Neural crest cell (in vitro differentiated cells): ENCODE results near the gene C2CD2. TPM values are rescaled to one million over a fixed set of nuclear protein-coding genes. Genes with fewer than 3 reads are reported as not detected.
A peak's percentile ranks its signal among the peaks of the same experiment; 100 is the strongest.
"Not testable (repeated sequence)": the region's sequence is repeated elsewhere in the genome, so short reads cannot be mapped to it uniquely, and the experiment has no call there.

Source experiments
- DNase-seq: peaks from one replicate; pipeline ENCODE4 v3.0.0; 2021; ENCODE audit warnings: low read depth, mixed read lengths, low spot score
- H3K27ac Mint-ChIP-seq: one replicate; pipeline ENCODE4 v1.8.0; 2021; ENCODE audit warnings: mild to moderate bottlenecking, mixed read lengths; ENCODE audit not compliant: unreplicated experiment
- H3K27me3 Mint-ChIP-seq: 2 replicates; pipeline ENCODE4 v1.8.0; 2021; ENCODE audit warnings: low read depth, mild to moderate bottlenecking, mixed read lengths
- H3K36me3 Mint-ChIP-seq: 2 replicates; pipeline ENCODE4 v1.8.0; 2021; ENCODE audit warnings: low read depth, mild to moderate bottlenecking, mixed read lengths
- H3K4me1 Mint-ChIP-seq: 2 replicates; pipeline ENCODE4 v1.8.0; 2021; ENCODE audit warnings: mixed read lengths
- H3K4me3 Mint-ChIP-seq: one replicate; pipeline ENCODE4 v1.8.0; 2021; ENCODE audit warnings: mild to moderate bottlenecking, mixed read lengths
- H3K9me3 Mint-ChIP-seq: 2 replicates; pipeline ENCODE4 v1.8.0; 2021; ENCODE audit warnings: mixed read lengths
- CTCF ChIP-seq: fragments of 200-600 bp; sonication (generic); conservative IDR thresholded peaks from 2 replicates; pipeline ENCODE4 v1.5.0; 2021; ENCODE audit warnings: antibody characterized with exemption, mild to moderate bottlenecking
- total RNA-seq: library from RNA; stranded (reverse); gene quantifications from 2 replicates; pipeline ENCODE4 v1.2.1, GENCODE V29; 2021

Gene C2CD2
- total RNA-seq, 1 donor from 2014 or later: 13.0 TPM

GRCh38 chr21:41961282-41961701, 7.5 kb upstream of the C2CD2 start:
- no peak for TF ChIP-seq CTCF
- Mint-ChIP-seq H3K4me1 (peaks cover 22% of the 10 kb centered on the region), H3K27me3 (peaks cover 16% of the 10 kb centered on the region), H3K27ac (no peak overlapping the region), H3K9me3 (no peaks in the 10 kb centered on the region), H3K4me3 (no peak overlapping the region), H3K36me3 (no peaks in the 10 kb centered on the region)
- no peak for DNase-seq

GRCh38 chr21:41960386-41960785, 6.6 kb upstream of the C2CD2 start:
- peaks cover 24% of the 10 kb centered on the region for H3K4me1 Mint-ChIP-seq
- no peaks in the 10 kb centered on the region for H3K9me3 Mint-ChIP-seq
- H3K36me3 Mint-ChIP-seq: no peaks in the 10 kb centered on the region
- H3K27me3 Mint-ChIP-seq: peaks cover 16% of the 10 kb centered on the region
- peak overlapping the region; percentile 53 for H3K27ac Mint-ChIP-seq
- no peak overlapping the region for H3K4me3 Mint-ChIP-seq
- no peak for TF ChIP-seq CTCF
- no peak for DNase-seq

- H3K36me3 Mint-ChIP-seq, H3K4me3 Mint-ChIP-seq, H3K9me3 Mint-ChIP-seq, DNase-seq, H3K27ac Mint-ChIP-seq: not testable (repeated sequence)
- H3K27me3 Mint-ChIP-seq: peaks cover 15% of the 10 kb centered on the region
- H3K4me1 Mint-ChIP-seq: peaks cover 28% of the 10 kb centered on the region
Observed at GRCh38 chr21:41959697-41960096, 5.9 kb upstream of the C2CD2 start.

GRCh38 chr21:41958886-41959563, 5.2 kb upstream of the C2CD2 start:
- no peak overlapping the region for H3K4me3 Mint-ChIP-seq
- peaks cover 13% of the 10 kb centered on the region for H3K27me3 Mint-ChIP-seq
- DNase-seq: no peak
- no peak overlapping the region for H3K27ac Mint-ChIP-seq
- no peaks in the 10 kb centered on the region for H3K9me3 Mint-ChIP-seq
- peaks cover 2% of the 10 kb centered on the region for H3K36me3 Mint-ChIP-seq
- peaks cover 33% of the 10 kb centered on the region for H3K4me1 Mint-ChIP-seq
- TF ChIP-seq CTCF: no peak

GRCh38 chr21:41957991-41958766, 4.4 kb upstream of the C2CD2 start:
- no peak overlapping the region for H3K27ac Mint-ChIP-seq
- H3K4me3 Mint-ChIP-seq: no peak overlapping the region
- H3K27me3 Mint-ChIP-seq: peaks cover 13% of the 10 kb centered on the region
- DNase-seq: no peak
- peaks cover 2% of the 10 kb centered on the region for H3K36me3 Mint-ChIP-seq
- no peaks in the 10 kb centered on the region for H3K9me3 Mint-ChIP-seq
- H3K4me1 Mint-ChIP-seq: peaks cover 33% of the 10 kb centered on the region
- no peak for TF ChIP-seq CTCF
